HEK293 (cell line): ENCODE results near the gene SMLR1.

Experiments
- ZNF423 ChIP-seq: fragments of 450-650 bp; formaldehyde crosslinking; IDR thresholded peaks from 2 replicates; pipeline ENCODE4 v1.5.1; 2016; ENCODE audit warnings: missing biosample characterization, missing genetic modification characterization
- ZNF600 ChIP-seq: fragments of 450-650 bp; formaldehyde crosslinking; IDR thresholded peaks from 2 replicates; pipeline ENCODE4 v1.5.1; 2016; ENCODE audit warnings: missing biosample characterization, missing genetic modification characterization
- ZNF785 ChIP-seq: fragments of 450-650 bp; formaldehyde crosslinking; IDR thresholded peaks from 2 replicates; pipeline ENCODE4 v1.5.1; 2016; ENCODE audit warnings: missing biosample characterization, missing genetic modification characterization
- ZNF791 ChIP-seq: fragments of 450-650 bp; formaldehyde crosslinking; IDR thresholded peaks from 2 replicates; pipeline ENCODE4 v1.5.1; 2016; ENCODE audit warnings: missing biosample characterization, missing genetic modification characterization
- TF ChIP-seq, protein P1 (sequence below): fragments of 450-650 bp; formaldehyde crosslinking; IDR thresholded peaks from 2 replicates; pipeline ENCODE4 v1.5.1; 2016; ENCODE audit warnings: missing biosample characterization, missing genetic modification characterization
- TF ChIP-seq, protein P2 (sequence below): sonication (generic); formaldehyde crosslinking; IDR thresholded peaks from 2 replicates; pipeline ENCODE4 v1.8.1; 2022; ENCODE audit warnings: mild to moderate bottlenecking, moderate library complexity, missing genetic modification reagents

DNA sequence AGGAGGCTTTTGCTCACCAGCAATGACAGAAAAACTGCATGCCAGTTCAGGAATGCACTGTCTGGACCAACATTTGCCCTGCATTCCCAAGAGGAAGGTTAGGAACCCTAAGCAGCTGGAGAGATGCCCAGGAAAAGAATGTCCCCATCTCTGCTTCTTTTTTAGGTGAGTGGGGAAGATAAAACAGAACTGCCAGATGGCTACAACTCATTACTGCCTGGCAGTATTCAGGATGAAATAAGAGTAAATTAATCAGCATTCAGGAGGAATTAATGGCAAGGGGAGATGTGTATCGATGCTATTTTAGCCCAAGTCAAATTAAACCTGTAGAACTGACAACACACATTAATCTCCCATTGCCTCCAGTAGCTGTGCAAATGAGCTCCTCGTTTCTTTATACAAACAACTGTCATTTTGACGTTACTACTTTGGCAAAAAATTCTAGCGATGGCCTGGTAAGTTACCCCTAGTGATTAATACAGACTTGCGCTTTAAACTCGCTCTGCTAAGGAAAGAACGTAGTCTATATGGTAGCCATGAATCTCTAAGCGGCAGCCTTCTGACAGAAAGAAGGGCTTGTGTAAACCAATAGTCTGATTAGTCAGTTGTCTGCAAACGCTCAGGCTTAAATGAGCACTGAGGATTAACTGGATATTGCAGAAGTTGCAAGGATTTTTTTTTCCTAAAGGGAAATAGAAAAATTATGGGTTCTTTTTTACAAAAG, 16.7 kb upstream of the SMLR1 start:
- TF ChIP-seq, protein P1, sequence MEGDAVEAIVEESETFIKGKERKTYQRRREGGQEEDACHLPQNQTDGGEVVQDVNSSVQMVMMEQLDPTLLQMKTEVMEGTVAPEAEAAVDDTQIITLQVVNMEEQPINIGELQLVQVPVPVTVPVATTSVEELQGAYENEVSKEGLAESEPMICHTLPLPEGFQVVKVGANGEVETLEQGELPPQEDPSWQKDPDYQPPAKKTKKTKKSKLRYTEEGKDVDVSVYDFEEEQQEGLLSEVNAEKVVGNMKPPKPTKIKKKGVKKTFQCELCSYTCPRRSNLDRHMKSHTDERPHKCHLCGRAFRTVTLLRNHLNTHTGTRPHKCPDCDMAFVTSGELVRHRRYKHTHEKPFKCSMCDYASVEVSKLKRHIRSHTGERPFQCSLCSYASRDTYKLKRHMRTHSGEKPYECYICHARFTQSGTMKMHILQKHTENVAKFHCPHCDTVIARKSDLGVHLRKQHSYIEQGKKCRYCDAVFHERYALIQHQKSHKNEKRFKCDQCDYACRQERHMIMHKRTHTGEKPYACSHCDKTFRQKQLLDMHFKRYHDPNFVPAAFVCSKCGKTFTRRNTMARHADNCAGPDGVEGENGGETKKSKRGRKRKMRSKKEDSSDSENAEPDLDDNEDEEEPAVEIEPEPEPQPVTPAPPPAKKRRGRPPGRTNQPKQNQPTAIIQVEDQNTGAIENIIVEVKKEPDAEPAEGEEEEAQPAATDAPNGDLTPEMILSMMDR (tag by site-specific recombination) = no peak
- TF ChIP-seq ZNF785 (tag by site-specific recombination) = no peak
- TF ChIP-seq, protein P2, sequence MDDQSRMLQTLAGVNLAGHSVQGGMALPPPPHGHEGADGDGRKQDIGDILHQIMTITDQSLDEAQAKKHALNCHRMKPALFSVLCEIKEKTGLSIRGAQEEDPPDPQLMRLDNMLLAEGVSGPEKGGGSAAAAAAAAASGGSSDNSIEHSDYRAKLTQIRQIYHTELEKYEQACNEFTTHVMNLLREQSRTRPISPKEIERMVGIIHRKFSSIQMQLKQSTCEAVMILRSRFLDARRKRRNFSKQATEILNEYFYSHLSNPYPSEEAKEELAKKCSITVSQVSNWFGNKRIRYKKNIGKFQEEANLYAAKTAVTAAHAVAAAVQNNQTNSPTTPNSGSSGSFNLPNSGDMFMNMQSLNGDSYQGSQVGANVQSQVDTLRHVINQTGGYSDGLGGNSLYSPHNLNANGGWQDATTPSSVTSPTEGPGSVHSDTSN = no peak
- TF ChIP-seq ZNF791 (tag by site-specific recombination) = no peak
- no peak for TF ChIP-seq ZNF600
- TF ChIP-seq ZNF423 (tag by site-specific recombination) = no peak
